ENCODE data around the gene PRRC2C.

GRCh38 chr1:171606402-171606941 is 121.1 kb downstream of the PRRC2C start:
- TF ChIP-seq ZNF350 (CRISPR knock-in tag; IDR thresholded peaks at IDR 0.05; ENCODE audit: borderline replicate concordance, low read depth) (no peak), THAP7 (CRISPR knock-in tag; IDR thresholded peaks at IDR 0.05) (no peak), RAD21 (CRISPR knock-in tag; IDR thresholded peaks at IDR 0.05) (no peak), NR1H2 (CRISPR knock-in tag; IDR thresholded peaks at IDR 0.05; ENCODE audit: borderline replicate concordance, low read depth) (no peak), CCAR2 (optimal IDR thresholded peaks at IDR 0.05; ENCODE audit: low read depth, low read length) (no peak)

Data from HepG2 (cell line).